Osteocyte (in vitro differentiated cells): ENCODE measurements around the gene DHX34. TPM values are rescaled to one million over a fixed set of nuclear protein-coding genes. Genes with fewer than 3 reads are reported as not detected.
"Not testable (repeated sequence)": the region's sequence is repeated elsewhere in the genome, so short reads cannot be mapped to it uniquely, and the experiment has no call there.

Experiments
- DNase-seq: peaks from one replicate; pipeline ENCODE4 v3.0.0; 2021; ENCODE audit warnings: mixed read lengths; ENCODE audit not compliant: unreplicated experiment; ENCODE audit errors: extremely low spot score
- H3K27ac Mint-ChIP-seq: one replicate; pipeline ENCODE4 v1.8.0; 2021; ENCODE audit warnings: mild to moderate bottlenecking, mixed read lengths; ENCODE audit not compliant: unreplicated experiment
- H3K27me3 Mint-ChIP-seq: one replicate; pipeline ENCODE4 v1.8.0; 2021; ENCODE audit warnings: mixed read lengths; ENCODE audit not compliant: unreplicated experiment
- H3K36me3 Mint-ChIP-seq: one replicate; pipeline ENCODE4 v1.8.0; 2021; ENCODE audit warnings: mixed read lengths; ENCODE audit not compliant: unreplicated experiment
- H3K4me1 Mint-ChIP-seq: one replicate; pipeline ENCODE4 v1.8.0; 2021; ENCODE audit warnings: mixed read lengths; ENCODE audit not compliant: unreplicated experiment
- H3K4me3 Mint-ChIP-seq: one replicate; pipeline ENCODE4 v1.8.0; 2021; ENCODE audit warnings: mild to moderate bottlenecking, moderate library complexity, mixed read lengths; ENCODE audit not compliant: unreplicated experiment
- H3K9me3 Mint-ChIP-seq: one replicate; pipeline ENCODE4 v1.8.0; 2021; ENCODE audit warnings: mixed read lengths; ENCODE audit not compliant: unreplicated experiment
- CTCF ChIP-seq: fragments of 200-600 bp; sonication (generic); IDR thresholded peaks from 2 replicates; pipeline ENCODE4 v1.5.0; 2021; ENCODE audit warnings: antibody characterized with exemption, mild to moderate bottlenecking, moderate library complexity
- long read RNA-seq: library from polyadenylated mRNA; unstranded; transcript quantifications from one replicate; pipeline ENCODE4 v2.0.0, GENCODE V29; 2021
- total RNA-seq: library from RNA; stranded (reverse); gene quantifications from 2 replicates; pipeline ENCODE4 v1.2.1, GENCODE V29; 2021

The DHX34 gene
- 17.5 and 19.2 TPM in 2 replicates for total RNA-seq
- long read RNA-seq, partial matches to known transcripts, result 2 of 2 reads
- long read RNA-seq, other reads (novel, unspliced or antisense), result 0 of 2 reads

GRCh38 chr19:47348819-47349795 is at the start of gene DHX34:
Gene DHX34, plus strand, starts transcription at chr19:47349315. Its CDS starts 3,716 bp downstream, at chr19:47353031.
- Mint-ChIP-seq H3K27me3 (no peaks in the 10 kb centered on the region), H3K36me3 (peaks cover 7% of the 10 kb centered on the region), H3K4me3 (peak within 1 kb of the TSS; percentile 97), H3K4me1 (peaks cover 22% of the 10 kb centered on the region), H3K9me3 (no peaks in the 10 kb centered on the region), H3K27ac (peak within 1 kb of the TSS; percentile 76)
- TF ChIP-seq CTCF, result peak; percentile 99
- peak; percentile 99 for DNase-seq

- not testable (repeated sequence) for H3K27ac Mint-ChIP-seq, H3K4me3 Mint-ChIP-seq
Measured at GRCh38 chr19:47300867-47301266, 48.2 kb upstream of the DHX34 start.

GRCh38 chr19:47302249-47302648 is 46.9 kb upstream of the DHX34 start:
- Mint-ChIP-seq H3K36me3 (no peaks in the 10 kb centered on the region), H3K4me1 (peaks cover 17% of the 10 kb centered on the region), H3K27me3 (no peaks in the 10 kb centered on the region), H3K9me3 (no peaks in the 10 kb centered on the region), H3K27ac (no peak overlapping the region), H3K4me3 (no peak overlapping the region)
- DNase-seq, result no peak
- no peak for TF ChIP-seq CTCF

More at GRCh38 chr19:47300867-47301266, 48.2 kb upstream of the DHX34 start:
- H3K27me3 Mint-ChIP-seq, DNase-seq, H3K36me3 Mint-ChIP-seq, H3K9me3 Mint-ChIP-seq: not testable (repeated sequence)
- peaks cover 11% of the 10 kb centered on the region for H3K4me1 Mint-ChIP-seq

GRCh38 chr19:47303966-47304365 is 45.1 kb upstream of the DHX34 start:
- Mint-ChIP-seq H3K27ac (no peak overlapping the region), H3K27me3 (no peaks in the 10 kb centered on the region), H3K4me1 (peaks cover 19% of the 10 kb centered on the region), H3K9me3 (no peaks in the 10 kb centered on the region), H3K4me3 (no peak overlapping the region), H3K36me3 (no peaks in the 10 kb centered on the region)
- TF ChIP-seq CTCF, result no peak
- DNase-seq, result no peak

GRCh38 chr19:47305309-47305751 is 43.8 kb upstream of the DHX34 start:
- Mint-ChIP-seq H3K27me3 (no peaks in the 10 kb centered on the region), H3K4me3 (peak overlapping the region; percentile 17), H3K9me3 (no peaks in the 10 kb centered on the region), H3K36me3 (no peaks in the 10 kb centered on the region), H3K4me1 (peaks cover 28% of the 10 kb centered on the region), H3K27ac (peak overlapping the region; percentile 67)
- DNase-seq, result peak; percentile 93
- peak; percentile 95 for TF ChIP-seq CTCF
